COLO829 (cell line): ENCODE data around the gene SP110.
"Not testable (repeated sequence)": the region's sequence is repeated elsewhere in the genome, so short reads cannot be mapped to it uniquely, and the experiment has no call there.

Source experiments
- DNase-seq: peaks from one replicate; pipeline ENCODE4 v3.0.0; 2012; ENCODE audit warnings: low spot score

Gene SP110

GRCh38 chr2:230224458-230224857 is 4.7 kb upstream of the SP110 start:
- no peak for DNase-seq

GRCh38 chr2:230222829-230223228 is 3.0 kb upstream of the SP110 start:
- not testable (repeated sequence) for DNase-seq

GRCh38 chr2:230221493-230221892 is 1.7 kb upstream of the SP110 start:
- DNase-seq, result no peak

- DNase-seq, result no peak
These were observed 674 bp upstream of the SP110 start for GRCh38 chr2:230220347-230220969.

- no peak for DNase-seq
These were observed 1.4 kb downstream of the SP110 start for GRCh38 chr2:230218421-230218820.

GRCh38 chr2:230217424-230217823 is 2.4 kb downstream of the SP110 start:
- DNase-seq, result no peak

- no peak for DNase-seq
These were observed 3.3 kb downstream of the SP110 start for GRCh38 chr2:230216489-230216888.

GRCh38 chr2:230209422-230210051 is 10.2 kb downstream of the SP110 start:
- no peak for DNase-seq

- DNase-seq, result no peak
These were observed 11.2 kb downstream of the SP110 start for GRCh38 chr2:230208576-230208975.

GRCh38 chr2:230205721-230206120 is 14.1 kb downstream of the SP110 start:
- DNase-seq, result no peak

- no peak for DNase-seq
These were observed 14.8 kb downstream of the SP110 start for GRCh38 chr2:230205034-230205433.

GRCh38 chr2:230203110-230203676 is 16.6 kb downstream of the SP110 start:
- no peak for DNase-seq

GRCh38 chr2:230202430-230203109 is 17.2 kb downstream of the SP110 start:
- DNase-seq, result no peak

- DNase-seq, result peak; percentile 26
These were observed 34.8 kb downstream of the SP110 start for GRCh38 chr2:230184727-230185578.

GRCh38 chr2:230181195-230181594 is 38.6 kb downstream of the SP110 start:
- DNase-seq, result no peak

GRCh38 chr2:230179907-230180306 is 39.9 kb downstream of the SP110 start:
- no peak for DNase-seq

GRCh38 chr2:230178546-230179485 is 41.0 kb downstream of the SP110 start:
- no peak for DNase-seq

GRCh38 chr2:230176996-230177395 is 42.8 kb downstream of the SP110 start:
- DNase-seq, result no peak

- no peak for DNase-seq
These were observed 45.3 kb downstream of the SP110 start for GRCh38 chr2:230174466-230174865.

- DNase-seq, result no peak
These were observed 46.9 kb downstream of the SP110 start for GRCh38 chr2:230172852-230173251.

GRCh38 chr2:230172156-230172555 is 47.6 kb downstream of the SP110 start:
- DNase-seq, result no peak
